ENCODE data around the gene MAPKAPK2.

- TF ChIP-seq CTCF (IDR thresholded peaks at IDR 0.05) (no peak), POLR2AphosphoS5 (IDR thresholded peaks at IDR 0.05) (no peak), POLR2A (IDR thresholded peaks at IDR 0.05) (no peak)
Measured at GRCh38 chr1:206702803-206703202, 18.1 kb downstream of the MAPKAPK2 start.
